ENCODE measurements around the gene RAI1.

GRCh38 chr17:17765359-17766076 is 84.3 kb downstream of the RAI1 start:
- TF ChIP-seq EZH2 (IDR thresholded peaks at IDR 0.05; ENCODE audit: insufficient read depth, low read length), result no peak
- TF ChIP-seq CTCF (IDR thresholded peaks at IDR 0.05; ENCODE audit: insufficient read depth, low read depth, low read length), result no peak
